Hepatocyte (in vitro differentiated cells): ENCODE data around the gene STUB1. TPM values are rescaled to one million over a fixed set of nuclear protein-coding genes. Genes with fewer than 3 reads are reported as not detected.
A peak's percentile ranks its signal among the peaks of the same experiment; 100 is the strongest.

ENCODE experiments used
- DNase-seq: peaks from one replicate; pipeline ENCODE4 v3.0.0-alpha.2; 2016; ENCODE audit warnings: low spot score
- H2AFZ ChIP-seq: fragments of 200-600 bp; sonication (generic); 2 replicates; pipeline ENCODE4 v1.6.0; 2016; ENCODE audit warnings: antibody characterized with exemption, mild to moderate bottlenecking
- H3K27ac ChIP-seq: fragments of 200-600 bp; sonication (generic); 2 replicates; pipeline ENCODE4 v1.5.1; 2016; ENCODE audit warnings: mild to moderate bottlenecking
- H3K27me3 ChIP-seq: fragments of 200-600 bp; sonication (generic); 2 replicates; pipeline ENCODE4 v1.6.1; 2016
- H3K36me3 ChIP-seq: fragments of 200-600 bp; sonication (generic); replicated peaks from 2 replicates; pipeline ENCODE4 v1.5.1; 2016; ENCODE audit warnings: low read depth; ENCODE audit not compliant: insufficient read depth
- H3K4me1 ChIP-seq: fragments of 200-600 bp; sonication (generic); 2 replicates; pipeline ENCODE4 v1.5.1; 2016; ENCODE audit warnings: mild to moderate bottlenecking, moderate library complexity; ENCODE audit not compliant: insufficient read depth
- H3K4me2 ChIP-seq: fragments of 200-600 bp; sonication (generic); 2 replicates; pipeline ENCODE4 v1.6.0; 2016
- H3K4me3 ChIP-seq: fragments of 200-600 bp; sonication (generic); 2 replicates; pipeline ENCODE4 v1.5.1; 2016; ENCODE audit warnings: mild to moderate bottlenecking
- H3K79me2 ChIP-seq: fragments of 200-600 bp; sonication (generic); 2 replicates; pipeline ENCODE4 v1.6.0; 2017; ENCODE audit warnings: mild to moderate bottlenecking
- H3K9me2 ChIP-seq: fragments of 200-600 bp; sonication (generic); replicated peaks from 2 replicates; pipeline ENCODE4 v1.6.0; 2017; ENCODE audit warnings: mild to moderate bottlenecking; ENCODE audit not compliant: insufficient read depth
- H3K9me3 ChIP-seq: fragments of 200-600 bp; sonication (generic); 2 replicates; pipeline ENCODE4 v1.5.1; 2016; ENCODE audit warnings: low read depth, mild to moderate bottlenecking
- H4K20me1 ChIP-seq: fragments of 200-600 bp; sonication (generic); 2 replicates; pipeline ENCODE4 v1.6.0; 2016; ENCODE audit warnings: mild to moderate bottlenecking; ENCODE audit not compliant: insufficient read depth, poor library complexity, severe bottlenecking
- EZH2 ChIP-seq: fragments of 200-600 bp; sonication (generic); IDR thresholded peaks from 2 replicates; pipeline ENCODE4 v1.6.1; 2016; ENCODE audit warnings: antibody characterized with exemption, mild to moderate bottlenecking, borderline replicate concordance
- EZH2phosphoT487 ChIP-seq: fragments of 200-600 bp; sonication (generic); IDR thresholded peaks from one replicate; pipeline ENCODE4 v1.6.1; 2018; ENCODE audit warnings: antibody characterized with exemption, mild to moderate bottlenecking, low read depth, moderate library complexity; ENCODE audit not compliant: unreplicated experiment, severe bottlenecking
- WGBS: methylation state at CpG from one replicate; pipeline ENCODE4 v1.1.6; 2016; ENCODE audit warnings: low lambda C conversion rate; ENCODE audit errors: missing lambda C conversion rate; 5-methylcytosine and 5-hydroxymethylcytosine counted together
- polyA plus RNA-seq: library from polyadenylated mRNA; unstranded; fragments of >200 nt; fragmentation: Nextera tagmentation; extraction: Ambion mirVana; gene quantifications from 2 replicates; pipeline ENCODE4 v1.2.1, GENCODE V29; 2016
- total RNA-seq: library from RNA; depleted of rRNA; stranded (reverse); fragments of >200 nt; gene quantifications from 2 replicates; pipeline ENCODE4 v1.2.3, GENCODE V29; 2014
- TF ChIP-seq, protein P1 (sequence below): fragments of 200-600 bp; sonication (generic); IDR thresholded peaks from 2 replicates; pipeline ENCODE4 v1.5.1; 2016; ENCODE audit warnings: antibody characterized with exemption, mild to moderate bottlenecking; ENCODE audit not compliant: poor library complexity

Gene STUB1
- total and polyA plus RNA-seq, 2 experiments from 2014 or later: 116 to 249 TPM

GRCh38 chr16:684961-685696, 4.9 kb downstream of the STUB1 start:
- Histone ChIP-seq H3K4me2 (peak overlapping the region; percentile 91), H3K4me1 (peaks cover 33% of the 10 kb centered on the region), H3K9me2 (no peaks in the 10 kb centered on the region), H3K27me3 (no peaks in the 10 kb centered on the region), H3K36me3 (no peaks in the 10 kb centered on the region), H4K20me1 (peaks cover 27% of the 10 kb centered on the region), H2AFZ (no peak overlapping the region), H3K79me2 (peaks cover 48% of the 10 kb centered on the region), H3K4me3 (no peak overlapping the region), H3K9me3 (no peaks in the 10 kb centered on the region), H3K27ac (no peak overlapping the region)
- 96% methylated on average over 47 of the region's 61 CpGs for WGBS
- no peak for TF ChIP-seq EZH2phosphoT487
- TF ChIP-seq, protein P1, sequence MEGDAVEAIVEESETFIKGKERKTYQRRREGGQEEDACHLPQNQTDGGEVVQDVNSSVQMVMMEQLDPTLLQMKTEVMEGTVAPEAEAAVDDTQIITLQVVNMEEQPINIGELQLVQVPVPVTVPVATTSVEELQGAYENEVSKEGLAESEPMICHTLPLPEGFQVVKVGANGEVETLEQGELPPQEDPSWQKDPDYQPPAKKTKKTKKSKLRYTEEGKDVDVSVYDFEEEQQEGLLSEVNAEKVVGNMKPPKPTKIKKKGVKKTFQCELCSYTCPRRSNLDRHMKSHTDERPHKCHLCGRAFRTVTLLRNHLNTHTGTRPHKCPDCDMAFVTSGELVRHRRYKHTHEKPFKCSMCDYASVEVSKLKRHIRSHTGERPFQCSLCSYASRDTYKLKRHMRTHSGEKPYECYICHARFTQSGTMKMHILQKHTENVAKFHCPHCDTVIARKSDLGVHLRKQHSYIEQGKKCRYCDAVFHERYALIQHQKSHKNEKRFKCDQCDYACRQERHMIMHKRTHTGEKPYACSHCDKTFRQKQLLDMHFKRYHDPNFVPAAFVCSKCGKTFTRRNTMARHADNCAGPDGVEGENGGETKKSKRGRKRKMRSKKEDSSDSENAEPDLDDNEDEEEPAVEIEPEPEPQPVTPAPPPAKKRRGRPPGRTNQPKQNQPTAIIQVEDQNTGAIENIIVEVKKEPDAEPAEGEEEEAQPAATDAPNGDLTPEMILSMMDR: no peak
- TF ChIP-seq EZH2: no peak
- no peak for DNase-seq

- no peaks in the 10 kb centered on the region for H3K27me3 ChIP-seq
- peak; percentile 53 for DNase-seq
- H3K4me2 ChIP-seq: no peak overlapping the region
- H3K79me2 ChIP-seq: peaks cover 45% of the 10 kb centered on the region
- no peak overlapping the region for H3K27ac ChIP-seq
- H3K9me2 ChIP-seq: no peaks in the 10 kb centered on the region
- H4K20me1 ChIP-seq: peaks cover 22% of the 10 kb centered on the region
- TF ChIP-seq, protein P1: peak; percentile 25
- TF ChIP-seq EZH2phosphoT487 (no peak), EZH2 (no peak)
- peaks cover 33% of the 10 kb centered on the region for H3K4me1 ChIP-seq
- H3K9me3 ChIP-seq: no peaks in the 10 kb centered on the region
- no peak overlapping the region for H2AFZ ChIP-seq
- H3K36me3 ChIP-seq: no peaks in the 10 kb centered on the region
- 88% methylated on average over 8 of the region's 10 CpGs for WGBS
- no peak overlapping the region for H3K4me3 ChIP-seq
These were observed 5.8 kb downstream of the STUB1 start for GRCh38 chr16:685967-686366.

GRCh38 chr16:686459-687260, 6.5 kb downstream of the STUB1 start:
- H3K79me2 ChIP-seq: peaks cover 38% of the 10 kb centered on the region
- DNase-seq: no peak
- H3K4me3 ChIP-seq: no peak overlapping the region
- peaks cover 1% of the 10 kb centered on the region for H3K27me3 ChIP-seq
- H3K36me3 ChIP-seq: no peaks in the 10 kb centered on the region
- H3K9me2 ChIP-seq: no peaks in the 10 kb centered on the region
- H4K20me1 ChIP-seq: peaks cover 15% of the 10 kb centered on the region
- no peak overlapping the region for H2AFZ ChIP-seq
- TF ChIP-seq, protein P1: no peak
- no peak for TF ChIP-seq EZH2
- TF ChIP-seq EZH2phosphoT487: no peak
- H3K9me3 ChIP-seq: no peaks in the 10 kb centered on the region
- no peak overlapping the region for H3K27ac ChIP-seq
- peaks cover 26% of the 10 kb centered on the region for H3K4me1 ChIP-seq
- 98% methylated on average over 48 of the region's 51 CpGs for WGBS
- H3K4me2 ChIP-seq: no peak overlapping the region
